SK-N-SH (cell line): ENCODE measurements around the gene KIAA1549. TPM values are rescaled to one million over a fixed set of nuclear protein-coding genes. Genes with fewer than 3 reads are reported as not detected.

ENCODE experiments used
- CTCF ChIA-PET: fragments of 300-600, 350-600 bp; formaldehyde crosslinking; extraction: SDS; loops from one replicate; lab custom pipeline; 2021; lab: Yijun Ruan, JAX
- POLR2A ChIA-PET: fragments of 350-600 bp; sonication (Branson Sonifier 250); formaldehyde crosslinking; extraction: SDS; loops from one replicate; lab custom pipeline; 2020; ENCODE audit warnings: antibody characterized with exemption, inconsistent platforms; lab: Yijun Ruan, JAX
- DNase-seq: peaks from one replicate; pipeline ENCODE4 v3.0.0; 2012
- H2AFZ ChIP-seq: fragments of 200-600 bp; sonication (generic); 2 replicates; pipeline ENCODE4 v1.8.1; 2016; ENCODE audit warnings: antibody characterized with exemption, mild to moderate bottlenecking, low read depth
- H3F3A ChIP-seq: fragments of 200-600 bp; sonication (generic); replicated peaks from 2 replicates; pipeline ENCODE3; 2016; ENCODE audit warnings: antibody characterized with exemption, mild to moderate bottlenecking; ENCODE audit not compliant: insufficient read depth
- H3K27ac ChIP-seq, 2 experiments: fragments of 200-500 bp in 1 of 2; fragments of 200-600 bp in 1 of 2; sonication (Bioruptor generic) in 1 of 2; sonication (generic), shearing (Covaris generic) in 1 of 2; 2 replicates each; pipeline versions ENCODE4 v1.5.1 to v1.6.1; 2014 to 2016; ENCODE audit warnings: low read depth in 2 of 2, inconsistent platforms in 1 of 2, low read length in 1 of 2, mild to moderate bottlenecking in 1 of 2, mixed read lengths in 1 of 2
- H3K27me3 ChIP-seq: fragments of 200-600 bp; sonication (generic), shearing (Covaris generic); 2 replicates; pipeline ENCODE4 v1.6.1; 2016; ENCODE audit warnings: mixed run types; ENCODE audit not compliant: insufficient read depth
- H3K36me3 ChIP-seq, 2 experiments: fragments of 200-500 bp in 1 of 2; fragments of 200-600 bp in 1 of 2; sonication (Bioruptor generic) in 1 of 2; sonication (generic) in 1 of 2; replicated peaks in 1 of 2; 2 replicates each; pipeline versions ENCODE3 to v1.5.1; 2014 to 2016; ENCODE audit warnings: low read length in 1 of 2, mild to moderate bottlenecking in 1 of 2; ENCODE audit not compliant: insufficient read depth in 2 of 2, control insufficient read depth in 1 of 2
- H3K4me1 ChIP-seq, 2 experiments: fragments of 200-500 bp in 1 of 2; fragments of 200-600 bp in 1 of 2; sonication (Bioruptor generic) in 1 of 2; sonication (generic), shearing (Covaris generic) in 1 of 2; 2 replicates each; pipeline versions ENCODE4 v1.5.1 to v1.6.1; 2014 to 2016; ENCODE audit warnings: low read depth in 1 of 2, low read length in 1 of 2, mixed run types in 1 of 2; ENCODE audit not compliant: insufficient read depth in 2 of 2, control insufficient read depth in 1 of 2
- H3K4me2 ChIP-seq: fragments of 200-600 bp; sonication (generic), shearing (Covaris generic); 2 replicates; pipeline ENCODE4 v1.6.1; 2017; ENCODE audit warnings: mixed run types
- H3K4me3 ChIP-seq, 2 experiments: fragments of 200-500 bp in 1 of 2; fragments of 200-600 bp in 1 of 2; sonication (Bioruptor generic) in 1 of 2; sonication (generic), shearing (Covaris generic) in 1 of 2; 2 replicates each; pipeline versions ENCODE4 v1.5.1 to v1.8.1; 2014 to 2016; ENCODE audit warnings: low read depth in 2 of 2, inconsistent platforms in 1 of 2, low read length in 1 of 2, mild to moderate bottlenecking in 1 of 2, mixed read lengths in 1 of 2, moderate library complexity in 1 of 2
- H3K79me2 ChIP-seq: fragments of 200-600 bp; sonication (generic); 2 replicates; pipeline ENCODE4 v1.8.1; 2017; ENCODE audit warnings: mild to moderate bottlenecking; ENCODE audit not compliant: insufficient read depth
- H3K9ac ChIP-seq: fragments of 200-600 bp; sonication (generic); 2 replicates; pipeline ENCODE4 v1.6.1; 2017; ENCODE audit warnings: mixed run types
- H3K9me2 ChIP-seq: fragments of 200-600 bp; sonication (generic); 2 replicates; pipeline ENCODE4 v1.6.1; 2017; ENCODE audit warnings: mixed run types
- H3K9me3 ChIP-seq: fragments of 200-600 bp; sonication (generic); 2 replicates; pipeline ENCODE4 v1.6.1; 2017; ENCODE audit warnings: mixed run types, mild to moderate bottlenecking, moderate library complexity
- H4K20me1 ChIP-seq: fragments of 200-600 bp; sonication (generic); 2 replicates; pipeline ENCODE4 v1.6.1; 2017; ENCODE audit warnings: mild to moderate bottlenecking, mixed run types; ENCODE audit not compliant: insufficient read depth
- CHD2 ChIP-seq: fragments of 150-350 bp; IDR thresholded peaks from 2 replicates; pipeline ENCODE4 v1.6.1; 2018; ENCODE audit warnings: low read length; ENCODE audit not compliant: partially characterized antibody
- EP300 ChIP-seq, 2 experiments: IDR thresholded peaks; 2 replicates each; pipeline versions ENCODE4 v1.4.0 to v1.6.1; 2012; ENCODE audit warnings: borderline replicate concordance in 1 of 2, low read depth in 1 of 2, low read length in 1 of 2
- EZH2phosphoT487 ChIP-seq: fragments of 200-600 bp; sonication (generic); IDR thresholded peaks from 2 replicates; pipeline ENCODE4 v1.6.1; 2017; ENCODE audit warnings: low read depth, mixed run types, mild to moderate bottlenecking, antibody characterized with exemption, moderate library complexity, borderline replicate concordance
- FOSL2 ChIP-seq: IDR thresholded peaks from 2 replicates; pipeline ENCODE4 v1.4.0; 2012; ENCODE audit warnings: low read depth, mild to moderate bottlenecking, moderate library complexity, borderline replicate concordance
- GATA2 ChIP-seq: sonication (generic); formaldehyde crosslinking; IDR thresholded peaks from 2 replicates; pipeline ENCODE4 v1.5.0; 2020; ENCODE audit warnings: mild to moderate bottlenecking, missing genetic modification reagents
- JUND ChIP-seq: IDR thresholded peaks from 2 replicates; pipeline ENCODE4 v1.4.0; 2012
- NFIC ChIP-seq: IDR thresholded peaks from 2 replicates; pipeline ENCODE4 v1.4.0; 2012; ENCODE audit warnings: borderline replicate concordance
- NRF1 ChIP-seq: IDR thresholded peaks from 2 replicates; pipeline ENCODE4 v1.6.1; 2012; ENCODE audit warnings: low read depth, mild to moderate bottlenecking, low read length
- REST ChIP-seq: IDR thresholded peaks from 2 replicates; pipeline ENCODE4 v1.6.1; 2012; ENCODE audit warnings: mild to moderate bottlenecking, low read depth, low read length, moderate library complexity
- RXRA ChIP-seq: IDR thresholded peaks from 2 replicates; pipeline ENCODE4 v1.4.0; 2012; ENCODE audit warnings: low read depth, mild to moderate bottlenecking, borderline replicate concordance
- SIN3A ChIP-seq: IDR thresholded peaks from 2 replicates; pipeline ENCODE4 v1.6.1; 2012; ENCODE audit warnings: low read depth, mild to moderate bottlenecking, low read length, moderate library complexity, borderline replicate concordance
- SMC3 ChIP-seq: IDR thresholded peaks from 2 replicates; pipeline ENCODE4 v1.6.1; 2012; ENCODE audit warnings: low read depth, low read length, improper control_type of control experiment
- TCF12 ChIP-seq: IDR thresholded peaks from 2 replicates; pipeline ENCODE4 v1.4.0; 2012
- WGBS: methylation state at CpG from one replicate; pipeline ENCODE4 v1.1.6; 2017; ENCODE audit warnings: low lambda C conversion rate; 5-methylcytosine and 5-hydroxymethylcytosine counted together
- polyA plus RNA-seq, 3 experiments: library from polyadenylated mRNA; depleted of rRNA; stranded (reverse); fragments of >200 nt; gene quantifications; 2 replicates each; pipeline ENCODE4 v1.2.3, GENCODE V29; 2012
- TF ChIP-seq, protein P1 (sequence below): IDR thresholded peaks from 2 replicates; pipeline ENCODE4 v1.4.0; 2012; ENCODE audit warnings: low read depth
- TF ChIP-seq, protein P2 (sequence below): IDR thresholded peaks from 2 replicates; pipeline ENCODE4; 2012

Gene KIAA1549
- polyA plus RNA-seq, 1 of the 3 experiments (the other 2 are of a cell fraction), result 3.6 TPM

DNA sequence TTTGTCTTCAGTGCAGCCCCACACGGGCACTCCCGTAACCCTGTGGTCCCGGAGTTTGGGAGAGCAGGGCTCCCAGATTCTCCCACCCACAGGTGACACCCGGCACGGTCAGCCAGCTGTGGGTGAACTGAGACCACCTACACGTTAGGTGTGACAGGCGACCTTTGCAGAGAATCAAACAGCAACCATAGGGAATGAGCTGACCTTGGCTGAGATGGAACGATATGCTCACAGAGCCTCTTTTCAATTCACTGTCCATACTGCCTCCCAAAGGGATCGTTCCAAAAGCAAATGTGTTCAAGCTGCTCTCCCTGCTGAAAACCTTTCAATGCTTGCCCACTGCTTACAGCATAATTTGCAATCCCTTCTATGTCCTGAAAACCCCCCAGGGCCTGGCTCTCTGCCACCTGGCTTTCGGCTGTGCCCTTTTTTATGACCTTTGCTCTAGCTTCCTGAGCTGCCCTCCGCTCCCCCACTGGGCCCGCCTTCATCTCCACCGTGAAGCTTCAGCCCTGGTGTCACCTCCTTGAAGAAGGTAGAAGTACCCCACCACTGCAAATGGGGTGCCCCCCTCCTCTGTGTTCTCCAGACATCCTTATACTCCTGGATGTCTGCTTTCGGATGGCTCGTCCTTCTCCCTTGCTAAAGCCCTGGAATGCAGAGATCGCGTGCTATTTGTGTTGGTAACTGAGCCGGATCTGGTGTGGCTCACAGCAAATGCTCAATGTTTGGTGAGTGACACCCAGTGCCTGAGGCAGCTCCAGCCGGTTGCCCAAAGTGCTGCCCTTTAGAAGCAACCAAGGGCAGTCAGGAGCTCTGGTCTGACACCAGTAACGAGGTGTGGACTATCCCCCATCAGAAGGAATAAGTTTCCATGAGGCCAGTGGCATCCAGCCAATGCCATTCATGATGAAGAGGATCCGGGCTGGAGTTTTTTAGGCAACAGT is 90.4 kb downstream of the KIAA1549 start (continued):
- TF ChIP-seq RXRA, result peak; percentile 56; the same call in 1 of the 2 replicates
- TF ChIP-seq, protein P1, sequence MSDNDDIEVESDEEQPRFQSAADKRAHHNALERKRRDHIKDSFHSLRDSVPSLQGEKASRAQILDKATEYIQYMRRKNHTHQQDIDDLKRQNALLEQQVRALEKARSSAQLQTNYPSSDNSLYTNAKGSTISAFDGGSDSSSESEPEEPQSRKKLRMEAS, result no peak; the same call in 1 of the 2 replicates
- peak; percentile 57; the same call in 1 of the 2 replicates for TF ChIP-seq SIN3A
- no peak for TF ChIP-seq SMC3
- no peak for TF ChIP-seq REST
- TF ChIP-seq EZH2phosphoT487, result no peak
- TF ChIP-seq CHD2, result no peak
- TF ChIP-seq, protein P2, sequence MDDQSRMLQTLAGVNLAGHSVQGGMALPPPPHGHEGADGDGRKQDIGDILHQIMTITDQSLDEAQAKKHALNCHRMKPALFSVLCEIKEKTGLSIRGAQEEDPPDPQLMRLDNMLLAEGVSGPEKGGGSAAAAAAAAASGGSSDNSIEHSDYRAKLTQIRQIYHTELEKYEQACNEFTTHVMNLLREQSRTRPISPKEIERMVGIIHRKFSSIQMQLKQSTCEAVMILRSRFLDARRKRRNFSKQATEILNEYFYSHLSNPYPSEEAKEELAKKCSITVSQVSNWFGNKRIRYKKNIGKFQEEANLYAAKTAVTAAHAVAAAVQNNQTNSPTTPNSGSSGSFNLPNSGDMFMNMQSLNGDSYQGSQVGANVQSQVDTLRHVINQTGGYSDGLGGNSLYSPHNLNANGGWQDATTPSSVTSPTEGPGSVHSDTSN, result peak; percentile 44; the same call in 1 of the 2 replicates
- no peak for TF ChIP-seq NRF1
- TF ChIP-seq GATA2 (CRISPR knock-in tag), result no peak; the same call in 1 of the 2 replicates
- TF ChIP-seq, all 33 proteins: peak for 10

DNA sequence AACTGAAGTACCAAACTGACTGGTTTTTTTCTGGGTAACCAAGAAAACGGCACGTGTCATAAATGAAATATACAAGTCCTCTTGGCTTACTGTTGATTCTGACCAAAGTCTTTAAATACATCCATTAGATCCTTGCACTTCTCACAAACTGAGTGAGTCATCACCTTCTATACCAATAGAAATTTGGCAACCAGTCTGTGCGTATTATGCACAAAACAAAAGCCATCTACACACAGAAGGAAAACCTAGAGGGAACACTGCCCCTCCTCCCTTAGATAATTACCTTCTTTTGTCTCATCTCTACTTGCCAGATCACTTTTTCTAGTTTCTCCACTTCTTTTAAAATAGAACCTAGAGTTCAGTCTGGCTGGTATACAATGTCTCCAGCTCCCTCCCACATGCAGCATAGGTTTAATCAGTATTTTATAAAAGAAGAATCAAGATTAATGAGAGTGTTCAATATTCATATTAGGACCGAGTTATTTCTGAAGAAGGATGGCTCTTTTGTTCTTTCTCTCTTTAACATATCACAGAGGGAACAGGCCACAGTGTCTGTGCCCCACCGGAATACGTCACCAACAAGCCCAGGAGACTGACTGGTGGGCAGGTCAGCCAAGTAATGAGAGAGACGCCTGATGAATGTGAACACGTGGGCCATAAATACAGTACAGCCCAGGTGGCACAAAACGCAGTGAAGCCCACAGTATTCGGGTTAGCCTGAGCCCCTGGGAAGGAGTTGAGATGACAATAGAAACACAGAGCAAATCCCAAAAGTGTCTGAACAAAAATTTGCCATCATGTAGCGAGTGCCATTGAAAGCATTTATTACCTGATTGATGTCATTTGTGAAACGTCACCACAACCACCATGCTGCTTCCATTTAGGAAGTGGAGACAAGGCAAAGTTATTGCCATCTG is 91.3 kb downstream of the KIAA1549 start:
- no peak overlapping the region; a peak in 1 of 4 replicates for H3K4me3 ChIP-seq
- no peaks in the 10 kb centered on the region for H3K9me3 ChIP-seq
- POLR2A ChIA-PET, result no interaction called here
- CTCF ChIA-PET, result interaction anchor here (0.7 to 3.4 kb wide), 11 partner anchors 15 to 185 kb away, joined by 3 to 21 read pairs (median 3); partner anchors contain the start of gene KIAA1549
- no peak overlapping the region for H2AFZ ChIP-seq
- WGBS, result 80% methylated on average over 12 of the region's 12 CpGs
- H3K79me2 ChIP-seq, result no peaks in the 10 kb centered on the region
- no peak for DNase-seq
- peak overlapping the region; percentile 75 to 95; a peak in 3 of 4 replicates for H3K27ac ChIP-seq
- H4K20me1 ChIP-seq, result no peaks in the 10 kb centered on the region
- TF ChIP-seq FOSL2 (peak; percentile 59; the same call in 1 of the 2 replicates), TCF12 (peak; percentile 39; the same call in 1 of the 2 replicates), NFIC (peak; percentile 69), CHD2 (no peak), JUND (peak; percentile 56), REST (no peak), GATA2 (CRISPR knock-in tag) (0 out of 2 replicates have a peak, but pooled peaks have one; percentile 2), EP300 (IDR thresholded peaks at IDR 0.05; ENCODE audit: borderline replicate concordance in 1 of 2, low read depth in 1 of 2, low read length in 1 of 2) (peak in 1 of 2 experiments; percentile 12; a peak in 1 of 4 replicates)
- TF ChIP-seq, protein P2, result peak; percentile 18; the same call in 1 of the 2 replicates
- no peaks in the 10 kb centered on the region for H3K9me2 ChIP-seq
- no peak overlapping the region for H3K9ac ChIP-seq
- peaks cover 26 to 49% of the 10 kb centered on the region in 2 experiments for H3K4me1 ChIP-seq
- H3K27me3 ChIP-seq, result no peaks in the 10 kb centered on the region
- H3K4me2 ChIP-seq, result peak overlapping the region; percentile 73
- peaks cover 15 to 21% of the 10 kb centered on the region in 2 experiments for H3K36me3 ChIP-seq
- H3F3A ChIP-seq, result peaks cover 8% of the 10 kb centered on the region
